GM15510 (cell line): ENCODE data around the gene STK24.

Experiments used
- POLR2A ChIP-seq: IDR thresholded peaks from 3 replicates; pipeline ENCODE4 v1.6.1; 2011; ENCODE audit warnings: borderline replicate concordance; ENCODE audit not compliant: insufficient read length; ENCODE audit errors: extremely low read depth

Gene STK24

GRCh38 chr13:98474761-98475160, 102.1 kb downstream of the STK24 start:
- no peak for TF ChIP-seq POLR2A

- TF ChIP-seq POLR2A, result no peak
These were observed 102.6 kb downstream of the STK24 start for GRCh38 chr13:98474292-98474691.

DNA sequence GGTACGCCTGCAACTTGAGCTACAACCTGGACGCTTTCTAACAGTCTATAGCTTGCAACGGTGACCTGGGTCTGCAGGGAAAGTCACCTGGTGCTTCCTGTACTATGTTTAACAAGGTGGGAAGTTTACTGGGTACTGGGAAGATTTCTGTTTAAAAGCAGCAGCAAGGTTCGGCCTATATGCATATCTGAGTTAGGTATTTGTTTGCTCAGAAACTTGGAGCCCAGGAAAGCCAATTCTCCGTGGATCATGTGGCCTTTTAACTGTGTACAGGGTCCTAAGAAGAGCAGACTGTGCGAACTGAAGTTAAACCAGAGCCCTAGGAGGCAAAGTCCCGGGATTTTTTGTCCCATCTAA, 103.1 kb downstream of the STK24 start:
- no peak for TF ChIP-seq POLR2A

DNA sequence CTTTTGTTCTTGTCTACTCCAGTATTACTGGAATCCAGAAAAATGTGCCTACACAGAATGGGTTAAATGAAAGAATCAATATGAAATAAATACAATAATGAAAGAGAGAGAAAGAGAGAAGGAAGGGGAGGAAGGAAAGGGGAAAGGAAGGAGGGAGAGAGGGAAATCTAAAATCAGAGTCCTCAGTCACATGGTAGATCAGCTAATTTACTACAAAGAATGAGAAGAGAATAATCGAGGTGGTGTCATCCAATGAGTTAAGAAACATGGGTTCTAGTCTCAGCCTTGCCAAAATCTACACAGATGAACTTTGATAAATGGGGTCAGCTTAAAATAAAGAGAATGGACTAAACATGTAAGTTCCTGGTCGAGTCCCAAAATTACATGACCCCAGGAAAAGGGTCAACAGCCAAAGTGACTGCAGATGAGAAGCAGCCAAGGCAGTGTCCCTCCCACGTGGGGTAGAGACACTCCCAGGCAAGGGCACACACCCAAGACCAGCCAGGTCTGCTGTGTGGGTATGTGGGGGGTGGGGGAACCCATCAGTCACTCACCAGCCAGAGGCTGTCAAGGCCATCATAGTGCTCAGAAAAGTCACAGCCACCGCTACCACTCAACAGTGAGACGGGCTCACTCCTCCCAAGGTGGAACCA, 103.6 kb downstream of the STK24 start:
- TF ChIP-seq POLR2A, result no peak

DNA sequence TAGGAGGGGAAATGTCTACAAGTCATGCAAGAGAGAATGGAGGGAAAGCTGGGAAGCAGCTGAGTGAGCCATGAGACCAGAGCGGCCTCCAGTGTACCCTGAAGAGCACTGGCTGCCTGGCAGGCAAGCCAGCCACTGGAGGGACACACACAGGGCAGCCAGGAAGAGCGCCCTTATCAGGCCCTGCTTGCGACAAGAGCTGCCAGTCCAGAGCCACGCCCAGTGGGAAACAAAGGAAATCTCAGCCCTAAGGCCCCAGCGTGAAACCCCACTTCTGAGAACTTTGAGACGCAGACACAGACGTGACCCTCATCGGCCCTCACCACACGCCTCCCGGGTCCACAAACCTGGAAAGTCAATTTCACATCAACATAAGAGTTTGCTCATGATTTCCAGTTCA, 105.0 kb downstream of the STK24 start:
- no peak for TF ChIP-seq POLR2A

DNA sequence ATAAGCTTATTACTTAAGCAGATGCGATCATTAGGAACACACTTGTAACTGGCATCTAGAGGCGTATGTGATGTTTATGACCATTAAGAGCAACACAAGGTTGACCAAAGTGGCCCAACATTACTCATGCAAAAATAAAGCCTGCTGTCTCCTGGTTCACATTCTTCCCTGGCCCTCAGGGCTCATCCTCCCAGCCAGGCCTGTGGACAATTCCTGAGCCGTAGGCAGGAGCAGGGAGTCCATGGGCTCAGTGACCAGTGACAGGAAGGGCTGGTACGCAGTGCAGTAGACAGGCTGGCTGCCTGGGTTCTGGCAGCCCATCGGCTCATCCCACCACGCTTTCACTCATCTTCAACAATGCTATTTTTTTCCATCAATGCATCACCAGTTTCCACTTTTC, 106.0 kb downstream of the STK24 start:
- no peak for TF ChIP-seq POLR2A

GRCh38 chr13:98468929-98469328, 108.0 kb downstream of the STK24 start:
- no peak for TF ChIP-seq POLR2A

- TF ChIP-seq POLR2A, result no peak
These were observed 108.5 kb downstream of the STK24 start for GRCh38 chr13:98468361-98468760.

GRCh38 chr13:98467263-98467985, 109.5 kb downstream of the STK24 start:
- TF ChIP-seq POLR2A, result no peak

DNA sequence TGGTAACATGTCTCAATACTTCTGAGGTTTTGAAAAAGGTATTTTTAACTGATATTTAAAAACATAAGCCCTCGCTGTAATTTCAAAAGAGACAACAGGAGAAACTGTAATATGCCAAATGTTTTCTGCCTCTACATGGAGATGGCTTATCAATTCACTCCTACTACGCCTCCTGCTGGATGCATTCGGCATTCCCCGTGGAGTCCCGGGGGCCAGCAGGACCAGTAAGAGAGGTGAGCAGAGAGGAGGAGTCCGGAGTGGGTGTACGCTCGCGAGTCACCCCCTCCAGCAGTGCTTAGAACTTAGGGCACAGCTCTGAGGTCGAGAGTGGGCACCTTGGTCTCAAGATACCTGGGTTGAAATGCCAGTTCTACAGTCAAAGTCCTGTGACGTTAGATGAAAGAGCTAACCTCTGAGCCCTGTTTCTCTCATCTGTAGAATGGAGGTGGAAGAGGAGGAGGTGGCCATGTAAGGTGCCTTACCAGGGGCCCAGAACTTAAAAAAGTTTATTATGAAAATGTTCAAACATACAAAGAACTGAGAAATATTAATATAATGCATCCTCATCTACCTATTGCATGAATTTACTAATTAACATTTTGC, 110.2 kb downstream of the STK24 start:
- no peak for TF ChIP-seq POLR2A

DNA sequence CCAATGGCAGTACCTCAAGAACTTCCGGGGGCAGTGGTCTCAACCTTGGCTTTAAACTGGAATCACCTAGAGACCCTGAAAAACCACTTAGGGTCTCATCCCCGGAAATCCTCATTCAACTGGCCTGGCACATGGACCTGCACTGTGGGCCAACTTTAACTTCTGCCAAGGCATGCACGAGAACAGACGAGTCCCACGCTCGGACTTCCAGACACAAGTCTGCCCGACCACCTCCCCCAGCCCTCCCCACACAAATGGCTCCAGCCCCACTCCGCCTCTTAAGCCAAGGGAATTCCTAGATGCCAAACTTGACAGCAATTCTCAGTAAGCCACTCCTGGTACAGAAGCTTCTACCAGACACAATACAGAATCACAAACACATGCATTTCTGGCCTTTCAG, 114.0 kb downstream of the STK24 start:
- no peak for TF ChIP-seq POLR2A

- no peak for TF ChIP-seq POLR2A
These were observed 114.5 kb downstream of the STK24 start for GRCh38 chr13:98462241-98462882.

GRCh38 chr13:98461486-98462240, 115.2 kb downstream of the STK24 start:
- no peak for TF ChIP-seq POLR2A

DNA sequence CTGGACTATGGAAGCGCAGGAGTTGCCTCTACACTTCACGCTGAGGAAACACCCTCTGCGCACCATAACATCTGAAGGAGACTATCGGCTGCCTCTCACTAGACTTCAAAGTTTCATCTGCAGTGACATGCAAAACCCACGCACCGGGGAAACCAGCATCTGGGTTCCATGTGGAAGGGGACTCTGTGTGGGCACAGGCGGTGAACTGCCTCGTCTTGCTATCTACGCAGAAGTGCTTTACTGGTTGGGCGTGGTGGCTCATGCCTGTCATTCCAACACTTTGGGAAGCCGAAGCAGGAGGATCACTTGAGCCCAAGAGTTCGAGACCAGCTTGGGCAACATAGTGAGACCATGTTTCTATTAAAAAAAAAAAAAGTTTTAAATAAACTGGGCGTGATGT, 116.4 kb downstream of the STK24 start:
- TF ChIP-seq POLR2A, result no peak
